Activated CD4-positive, alpha-beta T cell treated with anti-CD3 and anti-CD28 coated beads, Interleukin-2, amount 10 ng/mL, durations not matched to agents 7 days and 5 days (primary cell): ENCODE results near the gene SH2D3C. TPM values are rescaled to one million over a fixed set of nuclear protein-coding genes. Genes with fewer than 3 reads are reported as not detected.

ENCODE experiments used
- CTCF ChIA-PET: fragments of 350-600 bp; sonication (Branson Sonifier 250); formaldehyde crosslinking; loops from one replicate; lab custom pipeline; 2021; ENCODE audit warnings: antibody characterized with exemption; lab: Charles Lee
- POLR2A ChIA-PET: fragments of 350-600 bp; sonication (Branson Sonifier 250); formaldehyde crosslinking; loops from one replicate; lab custom pipeline; 2021; ENCODE audit warnings: antibody characterized with exemption; lab: Charles Lee
- DNase-seq: peaks from one replicate; pipeline ENCODE4 v3.0.0-alpha.2; 2020
- H3K27ac Mint-ChIP-seq: one replicate; pipeline ENCODE4 v1.8.0; 2021; ENCODE audit warnings: mild to moderate bottlenecking, moderate library complexity, mixed read lengths
- H3K27me3 Mint-ChIP-seq: one replicate; pipeline ENCODE4 v1.8.0; 2021; ENCODE audit warnings: mixed read lengths
- H3K36me3 Mint-ChIP-seq: one replicate; pipeline ENCODE4 v1.8.0; 2021; ENCODE audit warnings: low read depth, mixed read lengths
- H3K4me1 Mint-ChIP-seq: one replicate; pipeline ENCODE4 v1.8.0; 2021; ENCODE audit warnings: mixed read lengths
- H3K4me3 Mint-ChIP-seq: one replicate; pipeline ENCODE4 v1.8.0; 2021; ENCODE audit warnings: mild to moderate bottlenecking, moderate library complexity, mixed read lengths
- H3K9me3 Mint-ChIP-seq: one replicate; pipeline ENCODE4 v1.8.0; 2021; ENCODE audit warnings: mixed read lengths
- total RNA-seq, 2 experiments: library from RNA; stranded (reverse); gene quantifications; one replicate each; pipeline ENCODE4 v1.2.3, GENCODE V29; 2021

The SH2D3C gene
- total RNA-seq, 2 experiments from 2014 or later, result 67.9 to 71.4 TPM

DNA sequence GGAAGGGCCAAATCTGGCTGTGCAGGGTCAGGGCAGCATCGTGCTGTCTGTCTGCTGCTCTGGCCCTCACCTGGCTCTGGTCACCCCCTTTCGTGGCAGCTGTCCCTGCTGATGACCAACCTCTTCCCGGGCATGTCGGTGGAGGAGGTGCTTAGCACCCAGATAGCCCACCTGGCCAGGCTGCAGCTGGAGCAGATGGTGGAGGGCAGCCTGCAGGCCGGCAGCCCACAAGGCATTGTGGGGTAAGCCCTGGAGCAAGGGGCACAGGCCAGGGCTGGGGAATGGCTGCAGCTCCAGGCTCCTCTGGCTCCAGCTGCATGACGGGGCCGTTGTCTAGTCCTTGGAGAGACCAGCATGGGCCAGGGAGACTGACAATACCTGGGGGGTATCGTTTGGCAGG lies 51.6 kb downstream of the SH2D3C start:
- Mint-ChIP-seq H3K27ac (no peak overlapping the region), H3K27me3 (no peaks in the 10 kb centered on the region), H3K4me3 (no peak overlapping the region), H3K9me3 (no peaks in the 10 kb centered on the region), H3K36me3 (no peaks in the 10 kb centered on the region), H3K4me1 (peaks cover 2% of the 10 kb centered on the region)
- CTCF ChIA-PET, result interaction anchor here (0.6 to 3.8 kb wide), 4 partner anchors 8 to 42 kb away, joined by 3 to 18 read pairs (median 4); partner anchors contain the start of genes PTRH1, TOR2A and TTC16
- POLR2A ChIA-PET, result no interaction called here
- DNase-seq, result no peak

DNA sequence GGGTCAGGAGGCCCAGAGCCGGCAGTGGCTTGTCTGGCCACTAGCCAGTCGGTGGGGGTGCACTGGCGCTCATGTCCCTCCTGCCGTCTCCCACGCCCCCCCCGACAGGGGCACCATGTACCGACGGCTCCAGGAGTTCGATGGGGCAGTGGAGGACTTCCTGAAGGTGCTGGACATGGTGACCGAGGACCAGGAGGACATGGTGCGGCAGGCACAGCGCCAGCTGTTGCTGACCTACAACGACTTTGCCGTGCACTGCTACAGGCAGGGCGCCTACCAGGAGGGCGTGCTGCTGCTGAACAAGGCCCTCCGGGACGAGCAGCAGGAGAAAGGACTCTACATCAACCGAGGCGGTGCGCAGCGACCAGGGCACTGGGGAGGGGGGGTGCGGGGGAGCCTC lies 54.5 kb downstream of the SH2D3C start:
- Mint-ChIP-seq H3K27me3 (no peaks in the 10 kb centered on the region), H3K4me1 (peaks cover 21% of the 10 kb centered on the region), H3K36me3 (no peaks in the 10 kb centered on the region), H3K27ac (no peak overlapping the region), H3K4me3 (no peak overlapping the region), H3K9me3 (no peaks in the 10 kb centered on the region)
- CTCF ChIA-PET, result interaction anchor here (0.6 to 3.8 kb wide), 2 partner anchors 11 to 99 kb away, joined by 3 to 18 read pairs; partner anchors contain the start of gene TOR2A
- DNase-seq, result no peak
- POLR2A ChIA-PET, result no interaction called here

DNA sequence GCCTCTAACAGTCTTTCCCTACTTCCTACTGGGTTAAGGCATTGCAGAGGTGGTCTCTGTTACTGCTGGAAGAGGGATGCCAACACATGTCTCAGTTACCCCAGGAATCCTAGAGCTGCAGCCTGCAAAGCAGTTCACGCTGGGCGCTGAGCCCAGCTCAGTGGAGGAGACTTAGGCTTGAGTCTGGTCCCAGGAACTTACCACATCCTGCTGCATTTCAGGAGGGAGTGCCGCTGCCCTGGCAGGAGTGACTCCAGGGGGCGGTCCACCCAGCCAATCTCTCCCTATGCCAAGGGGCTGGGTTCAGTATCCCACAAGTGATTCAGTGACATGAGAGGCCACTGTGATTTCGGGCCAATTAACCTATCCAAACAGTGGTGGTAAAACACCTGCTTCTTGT lies 55.0 kb downstream of the SH2D3C start:
- Mint-ChIP-seq H3K27me3 (no peaks in the 10 kb centered on the region), H3K36me3 (no peaks in the 10 kb centered on the region), H3K4me3 (no peak overlapping the region), H3K9me3 (no peaks in the 10 kb centered on the region), H3K27ac (no peak overlapping the region), H3K4me1 (peaks cover 21% of the 10 kb centered on the region)
- ChIA-PET CTCF (interaction anchor here (3.8 kb wide), 1 partner anchor 12 kb away, joined by 18 read pairs; the partner anchor contains the start of gene TOR2A), POLR2A (no interaction called here)
- DNase-seq, result no peak

DNA sequence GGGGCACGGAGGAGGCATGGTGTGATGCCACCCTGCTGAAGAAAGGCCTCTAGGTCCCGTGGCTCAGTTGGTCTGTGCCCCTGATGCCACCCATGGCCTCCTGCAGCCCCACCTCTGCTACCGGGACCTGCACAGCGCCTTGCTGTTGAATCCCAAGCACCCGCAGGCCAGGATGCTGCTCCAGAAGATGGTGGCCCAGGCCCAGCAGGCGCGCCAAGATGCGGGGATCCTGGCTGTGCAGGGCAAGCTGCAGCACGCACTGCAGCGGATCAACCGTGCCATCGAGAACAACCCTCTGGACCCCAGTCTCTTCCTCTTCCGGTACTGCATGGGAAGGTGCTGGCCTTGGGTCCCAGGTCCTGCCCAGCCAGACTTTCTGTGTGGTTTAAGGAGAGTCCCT lies 55.5 kb downstream of the SH2D3C start:
- CTCF ChIA-PET, result interaction anchor here (1.5 kb wide), 1 partner anchor 12 kb away, joined by 5 read pairs; the partner anchor contains the start of gene TOR2A
- H3K36me3 Mint-ChIP-seq, result no peaks in the 10 kb centered on the region
- no peaks in the 10 kb centered on the region for H3K9me3 Mint-ChIP-seq

DNA sequence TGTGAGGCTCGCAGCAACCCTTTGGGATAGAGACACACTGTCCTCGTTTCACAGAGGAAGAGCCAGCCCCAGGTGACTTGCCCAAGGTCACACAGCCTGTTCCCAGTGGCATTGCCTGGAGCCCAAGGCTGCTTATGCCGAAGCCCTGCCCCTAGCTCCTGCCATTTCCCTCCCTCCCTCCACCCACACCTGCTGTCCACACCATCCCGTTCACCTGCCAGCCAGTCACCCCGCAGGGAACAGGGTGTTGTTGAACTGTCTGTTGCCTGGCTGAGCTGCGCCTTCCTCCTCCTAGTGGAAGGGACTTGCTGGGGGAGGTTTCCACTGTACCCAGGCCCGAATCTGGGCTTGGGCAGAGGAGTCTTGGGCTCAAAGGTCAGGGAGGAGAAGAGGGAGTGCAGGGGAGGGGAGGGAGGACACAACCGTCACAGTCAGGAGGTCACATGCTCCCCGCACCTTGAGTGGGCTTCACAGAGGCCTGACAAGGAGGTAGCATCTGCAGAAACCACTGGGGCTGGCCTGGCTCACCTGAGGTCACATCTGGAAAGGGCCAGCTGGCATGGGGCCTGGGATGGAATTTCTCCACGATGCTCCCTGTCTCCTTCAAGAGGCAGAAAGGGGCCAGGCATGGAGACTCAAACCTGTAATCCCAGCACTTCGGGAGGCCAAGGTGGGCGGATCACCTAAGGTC lies 56.3 kb downstream of the SH2D3C start:
- Mint-ChIP-seq H3K27me3 (no peaks in the 10 kb centered on the region), H3K4me1 (peaks cover 21% of the 10 kb centered on the region), H3K4me3 (no peak overlapping the region), H3K36me3 (no peaks in the 10 kb centered on the region), H3K9me3 (no peaks in the 10 kb centered on the region), H3K27ac (no peak overlapping the region)
- DNase-seq, result no peak
- ChIA-PET CTCF (interaction anchor here (1.3 to 1.5 kb wide), 2 partner anchors 12 to 148 kb away, joined by 3 to 5 read pairs; partner anchors contain the start of gene TOR2A), POLR2A (interaction anchor here (0.7 kb wide), 1 partner anchor 161 kb away, joined by 3 read pairs; no protein-coding TSS in a partner anchor)

More for the DNA sequence above, 55.5 kb downstream of the SH2D3C start:
- no peaks in the 10 kb centered on the region for H3K27me3 Mint-ChIP-seq
- DNase-seq, result no peak
- H3K4me3 Mint-ChIP-seq, result no peak overlapping the region
- POLR2A ChIA-PET, result no interaction called here
- H3K4me1 Mint-ChIP-seq, result peaks cover 21% of the 10 kb centered on the region
- no peak overlapping the region for H3K27ac Mint-ChIP-seq

DNA sequence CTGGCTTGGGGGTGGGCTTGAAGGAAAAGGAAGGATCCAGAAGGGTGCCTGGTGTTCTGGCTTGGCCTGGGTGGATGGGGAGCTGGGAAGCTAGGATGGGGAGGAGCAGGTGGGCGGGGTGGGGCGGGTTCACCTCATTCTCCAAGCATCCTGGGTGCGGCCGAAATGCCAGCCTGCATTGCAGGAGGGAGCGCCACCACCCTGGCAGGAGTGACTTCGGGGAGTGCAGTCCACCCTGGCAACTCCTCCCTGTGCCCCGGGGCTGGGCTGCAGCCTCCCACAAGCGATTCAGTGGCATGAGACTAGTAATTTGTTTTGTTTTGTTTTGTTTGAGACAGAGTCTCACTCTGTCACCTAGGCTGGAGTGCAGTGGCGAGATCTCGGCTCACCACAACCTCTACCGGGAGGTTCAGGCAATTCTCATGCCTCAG lies 57.1 kb downstream of the SH2D3C start:
- POLR2A ChIA-PET, result no interaction called here
- DNase-seq, result no peak
- Mint-ChIP-seq H3K36me3 (no peaks in the 10 kb centered on the region), H3K27ac (peak overlapping the region; percentile 36), H3K4me1 (peaks cover 21% of the 10 kb centered on the region), H3K9me3 (no peaks in the 10 kb centered on the region), H3K4me3 (no peak overlapping the region), H3K27me3 (no peaks in the 10 kb centered on the region)
- CTCF ChIA-PET, result interaction anchor here (1.3 to 1.5 kb wide), 2 partner anchors 13 to 149 kb away, joined by 3 to 5 read pairs; partner anchors contain the start of gene TOR2A

DNA sequence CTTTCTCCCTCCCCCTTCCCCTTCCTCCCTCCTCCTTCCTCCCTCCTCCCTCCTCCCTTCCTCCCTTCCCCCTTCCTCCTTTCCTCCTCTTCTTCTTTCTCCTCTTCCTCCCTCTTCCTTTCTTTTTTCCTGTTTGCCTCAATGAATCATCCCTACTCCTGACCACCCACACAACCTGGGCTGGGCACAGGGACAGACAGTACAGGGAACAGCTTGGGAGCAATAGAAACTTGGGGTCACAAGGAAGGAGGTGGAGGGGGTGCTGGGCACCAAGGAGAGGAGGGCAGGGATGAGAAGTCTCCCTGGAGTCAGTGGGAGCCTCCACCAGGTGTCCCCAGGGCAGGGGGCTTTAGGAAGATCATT lies 57.6 kb downstream of the SH2D3C start:
- Mint-ChIP-seq H3K4me3 (no peak overlapping the region), H3K27ac (peak overlapping the region; percentile 50), H3K4me1 (peaks cover 26% of the 10 kb centered on the region), H3K36me3 (no peaks in the 10 kb centered on the region), H3K27me3 (no peaks in the 10 kb centered on the region), H3K9me3 (no peaks in the 10 kb centered on the region)
- CTCF ChIA-PET, result interaction anchor here (2.3 kb wide), 1 partner anchor 14 kb away, joined by 11 read pairs; the partner anchor contains the start of gene TOR2A
- POLR2A ChIA-PET, result no interaction called here
- DNase-seq, result no peak

DNA sequence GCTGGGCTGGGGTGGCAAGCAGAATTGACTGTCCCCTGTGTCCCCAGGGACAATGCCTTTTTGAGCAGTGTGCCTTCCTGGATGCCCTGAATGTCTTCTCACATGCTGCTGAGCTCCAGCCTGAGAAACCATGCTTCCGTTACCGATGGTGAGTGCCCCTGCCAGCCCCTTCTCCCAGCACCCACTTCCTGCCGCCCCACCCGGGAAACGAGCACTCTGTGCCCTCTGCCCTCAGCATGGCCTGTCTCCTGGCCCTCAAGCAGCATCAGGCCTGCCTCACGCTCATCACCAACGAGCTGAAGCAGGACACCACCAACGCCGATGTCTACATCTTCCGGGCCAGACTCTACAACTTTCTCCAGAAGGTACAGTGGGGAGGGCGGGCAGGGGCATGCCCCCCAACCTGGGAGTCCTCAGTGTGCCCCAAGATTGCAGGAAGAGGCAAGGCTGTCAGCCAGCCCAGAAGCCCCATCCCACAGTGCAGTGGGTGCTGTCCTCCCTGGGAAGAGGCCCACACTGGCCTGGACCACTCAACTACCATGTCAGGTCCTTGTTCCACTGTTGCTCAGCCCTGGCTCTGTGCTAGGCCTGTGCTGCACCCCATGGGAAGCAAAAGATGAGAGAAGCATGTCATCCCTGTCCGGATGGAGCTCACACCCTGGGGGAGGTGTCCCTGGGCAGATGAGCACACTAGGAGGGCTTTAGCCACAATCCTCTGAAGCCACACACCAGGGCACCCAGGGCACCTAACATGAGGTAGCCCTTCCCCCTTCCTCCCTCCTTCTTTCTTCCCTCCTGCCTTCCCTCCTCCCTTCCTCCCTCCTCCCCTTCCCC lies 58.2 kb downstream of the SH2D3C start:
- H3K27me3 Mint-ChIP-seq, result no peaks in the 10 kb centered on the region

DNA sequence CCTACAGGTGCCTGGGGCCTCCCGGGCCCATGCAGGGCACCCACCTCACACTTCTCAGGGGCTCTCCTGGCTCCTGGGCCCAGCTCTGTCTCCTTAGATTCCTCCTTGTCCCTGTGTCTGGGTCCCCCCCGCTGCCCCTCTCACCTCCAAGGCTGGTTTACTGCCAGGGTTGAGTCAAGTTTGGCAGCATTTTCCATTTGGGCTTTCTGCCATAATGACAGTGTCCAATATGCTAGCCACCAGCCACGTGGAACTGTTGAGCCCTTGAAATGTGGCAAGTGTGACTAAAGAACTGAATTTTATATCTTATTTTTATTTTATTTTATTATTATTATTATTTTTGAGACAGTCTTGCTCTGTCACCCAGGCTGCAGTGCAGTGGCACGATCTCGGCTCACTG lies 60.7 kb downstream of the SH2D3C start:
- Mint-ChIP-seq H3K4me1 (peaks cover 30% of the 10 kb centered on the region), H3K9me3 (no peaks in the 10 kb centered on the region), H3K4me3 (no peak overlapping the region), H3K27me3 (no peaks in the 10 kb centered on the region), H3K36me3 (peaks cover 2% of the 10 kb centered on the region), H3K27ac (no peak overlapping the region)
- POLR2A ChIA-PET, result no interaction called here
- DNase-seq, result no peak
- CTCF ChIA-PET, result interaction anchor here (1.0 to 2.5 kb wide), 2 partner anchors 8 to 152 kb away, joined by 3 to 5 read pairs; no protein-coding TSS in a partner anchor

More for the DNA sequence above, 58.2 kb downstream of the SH2D3C start:
- ChIA-PET CTCF (interaction anchor here (2.3 kb wide), 1 partner anchor 15 kb away, joined by 11 read pairs; the partner anchor contains the start of gene TOR2A), POLR2A (interaction anchor here (0.6 kb wide), 1 partner anchor 91 kb away, joined by 3 read pairs; no protein-coding TSS in a partner anchor)
- H3K36me3 Mint-ChIP-seq, result peaks cover 2% of the 10 kb centered on the region
- H3K9me3 Mint-ChIP-seq, result no peaks in the 10 kb centered on the region
- peaks cover 29% of the 10 kb centered on the region for H3K4me1 Mint-ChIP-seq
- H3K4me3 Mint-ChIP-seq, result peak overlapping the region; percentile 23
- DNase-seq, result peak; percentile 17
- H3K27ac Mint-ChIP-seq, result peak overlapping the region; percentile 86

DNA sequence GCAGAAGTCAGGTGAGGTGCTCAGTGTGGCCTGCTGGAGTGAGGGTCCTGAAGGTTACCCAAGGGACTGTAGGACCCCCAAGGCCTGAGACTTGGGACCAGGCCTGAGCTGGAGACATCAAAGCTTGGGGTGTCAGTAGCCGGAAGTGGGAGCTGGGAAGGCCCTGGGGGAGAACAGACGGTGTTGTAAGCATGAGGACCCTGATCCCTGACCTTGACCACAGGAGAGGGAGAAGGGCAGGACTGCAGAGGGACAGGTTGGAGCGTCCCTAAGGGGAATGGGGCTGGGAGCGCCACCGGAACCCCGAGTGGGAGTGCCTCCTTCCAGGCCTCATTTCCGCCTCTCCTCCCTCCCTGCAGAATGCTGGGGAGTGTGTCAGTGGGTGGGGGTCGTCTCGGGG lies 62.1 kb downstream of the SH2D3C start:
- no peak for DNase-seq
- no peaks in the 10 kb centered on the region for H3K27me3 Mint-ChIP-seq
- H3K9me3 Mint-ChIP-seq, result no peaks in the 10 kb centered on the region
- CTCF ChIA-PET, result interaction anchor here (1.1 to 3.6 kb wide), 4 partner anchors 10 to 205 kb away, joined by 3 to 31 read pairs (median 6); partner anchors contain the start of gene TOR2A
- H3K4me1 Mint-ChIP-seq, result peaks cover 33% of the 10 kb centered on the region
- POLR2A ChIA-PET, result no interaction called here
- peak overlapping the region; percentile 90 for H3K4me3 Mint-ChIP-seq
- H3K27ac Mint-ChIP-seq, result peak overlapping the region; percentile 88
- H3K36me3 Mint-ChIP-seq, result peaks cover 2% of the 10 kb centered on the region

DNA sequence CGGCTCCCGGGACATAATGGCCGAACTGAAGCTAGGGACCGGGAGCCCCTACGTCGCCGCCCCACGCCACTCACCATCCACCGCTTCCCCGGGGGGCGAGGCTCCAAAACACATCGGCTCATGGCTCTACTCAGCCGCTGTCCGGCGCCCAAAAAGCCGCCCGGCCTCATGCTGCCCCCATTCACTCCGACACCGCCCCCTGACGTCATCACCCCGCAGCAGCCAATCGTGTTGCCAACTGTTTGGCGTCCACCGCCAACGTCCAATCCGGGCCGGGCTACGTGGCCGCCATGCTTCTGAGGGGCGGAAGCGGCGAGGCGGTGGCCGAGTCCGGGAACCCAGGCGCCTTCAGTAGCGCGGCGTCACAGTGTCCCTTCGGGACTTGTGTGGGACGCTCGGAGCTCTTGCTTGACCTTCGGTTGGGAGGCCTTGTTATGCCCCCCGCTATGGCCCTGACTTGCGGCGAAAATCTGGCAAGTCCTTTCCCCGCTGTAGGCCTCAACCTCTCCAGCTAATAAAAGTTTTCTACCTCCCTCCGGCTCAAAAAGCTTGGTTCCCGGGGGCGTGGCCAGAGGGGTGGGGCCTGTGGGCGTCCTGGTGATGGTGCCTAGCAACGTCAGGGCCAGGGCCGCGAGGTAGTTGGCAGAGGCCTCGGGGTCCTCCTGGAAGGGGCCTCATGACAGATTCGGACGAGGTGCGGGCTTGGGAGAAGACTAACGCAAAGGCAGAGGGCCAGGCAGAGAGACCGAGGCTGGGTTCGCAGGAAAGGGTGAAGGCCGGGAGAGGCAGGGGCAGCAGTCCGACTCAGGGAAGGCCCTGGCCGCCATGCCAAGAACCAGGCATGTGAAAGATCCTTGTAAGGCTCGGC lies 62.8 kb downstream of the SH2D3C start, which contains the start of the genes PTRH1 and TTC16:
TSS of gene PTRH1 (minus strand) at position 194 of the 868 bp plus-strand sequence. CDS start at position 170, 24 bp downstream.
TSS of gene TTC16 (plus strand) at position 610 of the 868 bp plus-strand sequence. CDS start at position 677, 67 bp downstream.
- Mint-ChIP-seq H3K9me3 (no peaks in the 10 kb centered on the region), H3K27ac (peak within 1 kb of the TSS; percentile 88), H3K36me3 (peaks cover 2% of the 10 kb centered on the region), H3K4me3 (peak within 1 kb of the TSS; percentile 90), H3K4me1 (peaks cover 36% of the 10 kb centered on the region), H3K27me3 (no peaks in the 10 kb centered on the region)
- ChIA-PET CTCF (interaction anchor here (0.5 to 3.6 kb wide), 6 partner anchors 10 to 206 kb away, joined by 3 to 31 read pairs (median 6); partner anchors contain the start of gene TOR2A), POLR2A (no interaction called here)
- peak; percentile 98 for DNase-seq
